Astrocyte (in vitro differentiated cells and primary cell): ENCODE measurements around the gene ATP10B. TPM values are rescaled to one million over a fixed set of nuclear protein-coding genes. Genes with fewer than 3 reads are reported as not detected.

Source experiments
- DNase-seq: peaks from one replicate; pipeline ENCODE4 v3.0.0-alpha.2; 2010; ENCODE audit warnings: low read depth
- FAIRE-seq: peaks from 2 replicates; lab custom pipeline; 2011; peaks lifted over from hg19 to GRCh38; lab: Jason Lieb, UNC
- H2AFZ ChIP-seq: 2 replicates; pipeline ENCODE4 v1.6.0; 2012; ENCODE audit warnings: low read depth, low read length, inconsistent platforms
- H3K27ac ChIP-seq: 2 replicates; pipeline ENCODE4 v1.5.1; 2011; ENCODE audit warnings: low read depth, low read length, inconsistent platforms
- H3K27me3 ChIP-seq: 2 replicates; pipeline ENCODE4 v1.6.0; 2011; ENCODE audit warnings: low read length, inconsistent platforms; ENCODE audit not compliant: insufficient read depth
- H3K36me3 ChIP-seq: 2 replicates; pipeline ENCODE4 v1.5.1; 2011; ENCODE audit warnings: low read length, inconsistent platforms; ENCODE audit not compliant: insufficient read depth
- H3K4me1 ChIP-seq: 2 replicates; pipeline ENCODE4 v1.5.1; 2011; ENCODE audit warnings: low read length, inconsistent platforms; ENCODE audit not compliant: insufficient read depth
- H3K4me2 ChIP-seq: 2 replicates; pipeline ENCODE4 v1.6.0; 2012; ENCODE audit warnings: low read length, inconsistent platforms
- H3K4me3 ChIP-seq: 2 replicates; pipeline ENCODE4 v1.5.1; 2011; ENCODE audit warnings: low read depth, mild to moderate bottlenecking, low read length, inconsistent platforms; ENCODE audit not compliant: insufficient read depth
- H3K79me2 ChIP-seq: 2 replicates; pipeline ENCODE4 v1.6.0; 2012; ENCODE audit warnings: mild to moderate bottlenecking, low read length, inconsistent platforms; ENCODE audit not compliant: insufficient read depth
- H3K9ac ChIP-seq: 2 replicates; pipeline ENCODE4 v1.6.0; 2012; ENCODE audit warnings: mild to moderate bottlenecking, low read length, inconsistent platforms
- H3K9me3 ChIP-seq: 2 replicates; pipeline ENCODE4 v1.5.1; 2012; ENCODE audit warnings: low read depth, mild to moderate bottlenecking, low read length, inconsistent platforms; ENCODE audit not compliant: insufficient read depth
- H4K20me1 ChIP-seq: 2 replicates; pipeline ENCODE4 v1.6.0; 2012; ENCODE audit warnings: low read length, inconsistent platforms; ENCODE audit not compliant: insufficient read depth
- H3K27ac Mint-ChIP-seq: one replicate; pipeline ENCODE4 v1.8.0; 2021; ENCODE audit warnings: mild to moderate bottlenecking, mixed read lengths; ENCODE audit not compliant: unreplicated experiment
- H3K27me3 Mint-ChIP-seq: one replicate; pipeline ENCODE4 v1.8.0; 2021; ENCODE audit warnings: low read depth, mixed read lengths; ENCODE audit not compliant: unreplicated experiment
- H3K36me3 Mint-ChIP-seq: one replicate; pipeline ENCODE4 v1.8.0; 2021; ENCODE audit warnings: low read depth, mixed read lengths; ENCODE audit not compliant: unreplicated experiment
- H3K4me1 Mint-ChIP-seq: one replicate; pipeline ENCODE4 v1.8.0; 2021; ENCODE audit warnings: low read depth, mixed read lengths; ENCODE audit not compliant: unreplicated experiment
- H3K4me3 Mint-ChIP-seq: one replicate; pipeline ENCODE4 v1.8.0; 2021; ENCODE audit warnings: mild to moderate bottlenecking, moderate library complexity, mixed read lengths; ENCODE audit not compliant: unreplicated experiment
- H3K9me3 Mint-ChIP-seq: one replicate; pipeline ENCODE4 v1.8.0; 2021; ENCODE audit warnings: mild to moderate bottlenecking, mixed read lengths; ENCODE audit not compliant: unreplicated experiment
- EZH2 ChIP-seq: IDR thresholded peaks from 2 replicates; pipeline ENCODE4 v1.6.1; 2012; ENCODE audit warnings: mild to moderate bottlenecking, low read length, inconsistent platforms; ENCODE audit not compliant: insufficient read depth
- total RNA-seq: library from RNA; stranded (reverse); gene quantifications from 2 replicates; pipeline ENCODE4 v1.2.1, GENCODE V29; 2021
- TF ChIP-seq, protein P1 (sequence below): IDR thresholded peaks from 2 replicates; pipeline ENCODE4 v1.5.1; 2011; ENCODE audit warnings: low read depth, mild to moderate bottlenecking, inconsistent platforms, low read length, moderate library complexity; ENCODE audit not compliant: insufficient read depth

Gene ATP10B
- total RNA-seq, 1 donor from 2014 or later: not detected

DNA sequence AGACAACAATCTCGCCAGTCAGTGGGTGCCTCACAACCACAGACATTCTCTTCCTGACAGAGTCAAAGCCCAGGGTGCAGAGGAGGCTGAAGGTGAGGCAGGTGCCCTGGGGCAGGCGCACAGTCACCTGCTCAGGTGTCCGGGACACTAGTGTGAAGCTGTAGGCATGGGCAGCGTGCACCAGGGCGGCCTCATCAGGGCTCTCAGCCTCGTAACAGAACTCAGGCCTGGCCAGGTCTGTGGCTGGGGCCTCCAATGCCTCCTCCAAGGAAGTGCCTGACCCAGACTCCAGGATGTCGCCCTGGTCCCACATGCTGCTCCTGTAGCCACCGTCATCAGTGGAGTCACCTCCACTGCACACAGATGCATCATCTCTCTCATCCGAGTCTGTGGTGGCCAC lies 231.6 kb downstream of the ATP10B start:
- H3K27me3 Mint-ChIP-seq: peaks cover 12% of the 10 kb centered on the region
- H3K9me3 Mint-ChIP-seq: peaks cover 2% of the 10 kb centered on the region
- no peak for FAIRE-seq

DNA sequence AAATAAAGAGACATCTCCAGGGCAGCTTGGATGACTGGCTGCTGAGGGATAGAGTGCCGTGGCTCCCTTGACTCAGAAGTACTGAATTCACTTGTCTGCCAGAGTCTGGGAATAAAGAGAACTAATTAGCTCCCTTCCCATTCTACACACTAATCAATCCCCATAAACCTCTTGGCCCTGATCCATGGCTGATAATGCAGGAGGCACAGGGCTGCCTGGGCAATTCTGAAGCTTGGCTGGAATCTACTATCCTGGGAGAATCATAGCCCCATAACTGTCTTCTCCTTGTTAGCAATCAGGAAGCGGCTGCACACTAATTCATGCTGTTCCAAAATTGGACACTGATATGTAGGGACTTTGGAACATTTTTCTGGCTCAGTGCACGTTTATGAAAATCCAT lies 232.6 kb downstream of the ATP10B start:
- Mint-ChIP-seq H3K4me3 (no peak overlapping the region), H3K9me3 (peaks cover 2% of the 10 kb centered on the region), H3K36me3 (no peaks in the 10 kb centered on the region), H3K4me1 (no peaks in the 10 kb centered on the region), H3K27ac (no peak overlapping the region), H3K27me3 (peaks cover 9% of the 10 kb centered on the region)
- H3K4me2 ChIP-seq: no peak overlapping the region
- H4K20me1 ChIP-seq: no peaks in the 10 kb centered on the region
- no peaks in the 10 kb centered on the region for H3K27me3 ChIP-seq
- no peak overlapping the region for H2AFZ ChIP-seq
- no peak overlapping the region for H3K27ac ChIP-seq
- FAIRE-seq: no peak
- no peaks in the 10 kb centered on the region for H3K4me1 ChIP-seq
- H3K79me2 ChIP-seq: no peaks in the 10 kb centered on the region
- TF ChIP-seq EZH2: no peak
- TF ChIP-seq, protein P1, sequence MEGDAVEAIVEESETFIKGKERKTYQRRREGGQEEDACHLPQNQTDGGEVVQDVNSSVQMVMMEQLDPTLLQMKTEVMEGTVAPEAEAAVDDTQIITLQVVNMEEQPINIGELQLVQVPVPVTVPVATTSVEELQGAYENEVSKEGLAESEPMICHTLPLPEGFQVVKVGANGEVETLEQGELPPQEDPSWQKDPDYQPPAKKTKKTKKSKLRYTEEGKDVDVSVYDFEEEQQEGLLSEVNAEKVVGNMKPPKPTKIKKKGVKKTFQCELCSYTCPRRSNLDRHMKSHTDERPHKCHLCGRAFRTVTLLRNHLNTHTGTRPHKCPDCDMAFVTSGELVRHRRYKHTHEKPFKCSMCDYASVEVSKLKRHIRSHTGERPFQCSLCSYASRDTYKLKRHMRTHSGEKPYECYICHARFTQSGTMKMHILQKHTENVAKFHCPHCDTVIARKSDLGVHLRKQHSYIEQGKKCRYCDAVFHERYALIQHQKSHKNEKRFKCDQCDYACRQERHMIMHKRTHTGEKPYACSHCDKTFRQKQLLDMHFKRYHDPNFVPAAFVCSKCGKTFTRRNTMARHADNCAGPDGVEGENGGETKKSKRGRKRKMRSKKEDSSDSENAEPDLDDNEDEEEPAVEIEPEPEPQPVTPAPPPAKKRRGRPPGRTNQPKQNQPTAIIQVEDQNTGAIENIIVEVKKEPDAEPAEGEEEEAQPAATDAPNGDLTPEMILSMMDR: no peak
- H3K36me3 ChIP-seq: no peaks in the 10 kb centered on the region
- H3K9ac ChIP-seq: no peak overlapping the region
- no peak for DNase-seq
- peaks cover 9% of the 10 kb centered on the region for H3K9me3 ChIP-seq
- no peak overlapping the region for H3K4me3 ChIP-seq

More for the DNA sequence above, 231.6 kb downstream of the ATP10B start:
- H3K4me2 ChIP-seq: no peak overlapping the region
- no peak overlapping the region for H3K27ac Mint-ChIP-seq
- TF ChIP-seq, protein P1: no peak
- no peak overlapping the region for H2AFZ ChIP-seq
- H3K27ac ChIP-seq: no peak overlapping the region
- no peaks in the 10 kb centered on the region for H3K79me2 ChIP-seq
- no peaks in the 10 kb centered on the region for H3K4me1 ChIP-seq
- no peaks in the 10 kb centered on the region for H3K4me1 Mint-ChIP-seq
- H3K4me3 ChIP-seq: no peak overlapping the region
- H3K27me3 ChIP-seq: no peaks in the 10 kb centered on the region
- H3K9ac ChIP-seq: no peak overlapping the region
- H3K36me3 Mint-ChIP-seq: no peaks in the 10 kb centered on the region
- H3K9me3 ChIP-seq: peaks cover 7% of the 10 kb centered on the region
- H3K4me3 Mint-ChIP-seq: no peak overlapping the region
- no peaks in the 10 kb centered on the region for H4K20me1 ChIP-seq
- no peaks in the 10 kb centered on the region for H3K36me3 ChIP-seq
- DNase-seq: no peak

DNA sequence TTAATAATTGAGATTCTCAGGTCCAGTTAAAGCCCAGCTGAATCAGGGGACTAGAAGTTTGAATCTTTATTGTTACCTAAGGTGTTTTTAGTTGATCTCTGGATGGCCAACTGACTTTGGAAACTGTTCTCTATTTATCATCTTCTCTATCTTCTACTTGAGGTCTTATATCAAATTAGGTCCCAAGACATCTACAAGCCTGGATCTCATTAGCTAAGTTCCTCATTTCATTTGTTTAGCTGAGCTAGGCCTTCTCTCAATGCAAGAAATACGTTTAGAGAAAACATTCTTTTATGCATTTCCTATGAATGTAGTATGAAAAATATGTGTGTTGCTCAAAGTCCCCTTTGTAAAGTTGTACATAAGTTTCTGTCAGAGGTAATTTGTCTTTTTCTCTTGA lies 233.7 kb downstream of the ATP10B start:
- H2AFZ ChIP-seq: no peak overlapping the region
- no peak overlapping the region for H3K27ac ChIP-seq
- FAIRE-seq: no peak
- H3K9me3 ChIP-seq: peaks cover 9% of the 10 kb centered on the region
- no peaks in the 10 kb centered on the region for H3K36me3 ChIP-seq
- no peaks in the 10 kb centered on the region for H4K20me1 ChIP-seq
- H3K4me3 ChIP-seq: no peak overlapping the region
- H3K27me3 ChIP-seq: no peaks in the 10 kb centered on the region
- H3K36me3 Mint-ChIP-seq: no peaks in the 10 kb centered on the region
- no peak for DNase-seq
- H3K27me3 Mint-ChIP-seq: peaks cover 9% of the 10 kb centered on the region
- no peak overlapping the region for H3K27ac Mint-ChIP-seq
- no peak overlapping the region for H3K4me3 Mint-ChIP-seq
- no peaks in the 10 kb centered on the region for H3K79me2 ChIP-seq
- no peak overlapping the region for H3K4me2 ChIP-seq
- H3K4me1 Mint-ChIP-seq: no peaks in the 10 kb centered on the region
- peaks cover 2% of the 10 kb centered on the region for H3K9me3 Mint-ChIP-seq
- H3K4me1 ChIP-seq: no peaks in the 10 kb centered on the region
- no peak for TF ChIP-seq EZH2
- TF ChIP-seq, protein P1: no peak
- H3K9ac ChIP-seq: no peak overlapping the region
